Parathyroid adenoma (tissue), 2 donors: Measurements from ENCODE around the gene TENM3.

ENCODE experiments used
- H2AFZ ChIP-seq: fragments of 300-600 bp; sonication (generic); one replicate; pipeline ENCODE4 v1.7.0; 2017; ENCODE audit warnings: antibody characterized with exemption, mild to moderate bottlenecking
- H3K27ac ChIP-seq: fragments of 300-600 bp; sonication (generic); one replicate; pipeline ENCODE4 v1.7.0; 2017
- H3K27me3 ChIP-seq: fragments of 300-600 bp; sonication (generic); one replicate; pipeline ENCODE4 v1.7.0; 2017; ENCODE audit warnings: low read length; ENCODE audit not compliant: control insufficient read depth, insufficient read depth
- H3K36me3 ChIP-seq: fragments of 300-600 bp; sonication (generic); one replicate; pipeline ENCODE4 v1.7.0; 2017; ENCODE audit warnings: low read length; ENCODE audit not compliant: control insufficient read depth, insufficient read depth
- H3K4me1 ChIP-seq: fragments of 300-600 bp; sonication (generic); one replicate; pipeline ENCODE4 v1.7.0; 2017; ENCODE audit warnings: control low read depth
- H3K4me2 ChIP-seq: fragments of 300-600 bp; sonication (generic); one replicate; pipeline ENCODE4 v1.7.0; 2017; ENCODE audit warnings: low read length
- H3K4me3 ChIP-seq: fragments of 300-600 bp; sonication (generic); one replicate; pipeline ENCODE4 v1.7.0; 2017; ENCODE audit warnings: low read depth, low read length
- H3K79me2 ChIP-seq: fragments of 300-600 bp; sonication (generic); one replicate; pipeline ENCODE4 v1.7.0; 2017; ENCODE audit warnings: control low read depth
- H3K9ac ChIP-seq: fragments of 300-600 bp; sonication (generic); one replicate; pipeline ENCODE4 v1.7.0; 2017; ENCODE audit warnings: mild to moderate bottlenecking
- H3K9me3 ChIP-seq: fragments of 300-600 bp; sonication (generic); one replicate; pipeline ENCODE4 v1.7.0; 2017; ENCODE audit warnings: low read length; ENCODE audit not compliant: control insufficient read depth
- CTCF ChIP-seq: fragments of 300-600 bp; sonication (generic); IDR thresholded peaks from one replicate; pipeline ENCODE4 v1.7.0; 2017; ENCODE audit warnings: antibody characterized with exemption, mild to moderate bottlenecking
- donor health status: primary hyperparathyroidism.

The TENM3 gene

GRCh38 chr4:182231080-182231479, 12.1 kb upstream of the TENM3 start:
- Histone ChIP-seq H3K4me1 (no peaks in the 10 kb centered on the region), H3K27ac (no peak overlapping the region), H3K9me3 (no peaks in the 10 kb centered on the region), H3K4me2 (no peak overlapping the region), H2AFZ (no peak overlapping the region), H3K36me3 (no peaks in the 10 kb centered on the region), H3K79me2 (no peaks in the 10 kb centered on the region), H3K27me3 (no peaks in the 10 kb centered on the region), H3K9ac (no peak overlapping the region), H3K4me3 (no peak overlapping the region)
- TF ChIP-seq CTCF = no peak

DNA sequence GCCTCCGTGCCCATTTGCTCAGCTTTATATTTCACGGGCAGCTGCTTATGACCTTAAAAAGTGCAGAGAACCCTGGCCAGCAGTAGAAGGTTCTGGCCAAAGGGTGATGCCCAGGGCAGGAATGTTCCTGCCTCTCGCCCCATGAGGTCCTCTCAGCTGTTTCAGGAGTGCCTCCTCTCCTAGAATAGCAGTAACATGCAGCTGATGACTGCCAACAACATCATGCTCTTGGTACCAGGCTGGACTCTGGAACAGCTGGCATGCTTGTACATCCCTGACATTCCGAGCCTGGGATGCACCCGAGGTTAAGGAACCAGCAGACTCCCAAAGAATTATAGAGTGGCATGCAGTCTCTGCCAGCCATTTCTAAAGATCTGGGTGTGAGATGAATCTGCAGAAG, 11.7 kb upstream of the TENM3 start:
- Histone ChIP-seq H3K9ac (no peak overlapping the region), H2AFZ (no peak overlapping the region), H3K9me3 (no peaks in the 10 kb centered on the region), H3K27ac (no peak overlapping the region), H3K4me3 (no peak overlapping the region), H3K79me2 (no peaks in the 10 kb centered on the region), H3K4me1 (no peaks in the 10 kb centered on the region), H3K4me2 (no peak overlapping the region), H3K27me3 (no peaks in the 10 kb centered on the region), H3K36me3 (no peaks in the 10 kb centered on the region)
- TF ChIP-seq CTCF = no peak

DNA sequence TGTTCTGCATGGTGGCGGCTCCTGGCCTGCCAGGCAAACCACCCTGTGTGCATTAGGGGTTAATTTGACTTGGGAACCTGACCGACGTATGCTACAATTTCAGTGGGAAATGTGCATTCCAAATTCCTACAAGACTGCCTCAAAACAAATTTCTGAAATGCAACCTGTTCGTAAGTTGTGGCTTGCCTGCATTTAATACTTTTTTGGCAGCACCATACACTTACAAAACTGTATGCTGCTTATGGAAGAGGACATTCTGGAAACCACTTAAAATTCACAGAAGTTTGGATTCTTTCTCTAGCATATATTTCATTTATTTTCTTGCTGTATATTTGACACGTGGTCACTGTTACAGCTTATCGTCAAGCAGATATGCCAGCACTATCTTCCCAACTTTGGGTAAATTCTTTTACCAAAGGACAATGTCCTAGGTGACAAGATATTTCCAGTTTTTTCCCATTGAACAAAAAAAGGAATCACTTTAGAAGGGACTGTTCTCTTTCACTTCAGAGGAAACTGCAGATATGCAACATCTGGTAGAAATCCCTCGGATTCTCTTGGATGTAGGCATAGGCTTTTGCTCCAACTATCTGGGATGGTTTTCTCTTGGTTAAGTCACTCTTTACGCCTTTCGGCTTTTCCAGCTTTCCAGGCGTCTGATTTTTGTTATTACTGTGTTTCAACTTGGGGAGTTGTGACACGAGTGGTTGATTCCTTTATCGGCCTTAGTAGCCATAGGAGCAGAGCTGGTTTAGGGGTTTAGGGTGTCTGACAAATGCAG, 9.7 kb upstream of the TENM3 start:
- H3K79me2 ChIP-seq = no peaks in the 10 kb centered on the region
- H3K9ac ChIP-seq = no peak overlapping the region
- no peak overlapping the region for H3K4me3 ChIP-seq
- no peaks in the 10 kb centered on the region for H3K9me3 ChIP-seq
- TF ChIP-seq CTCF = no peak
- no peak overlapping the region for H3K4me2 ChIP-seq
- H3K27ac ChIP-seq = no peak overlapping the region
- no peaks in the 10 kb centered on the region for H3K27me3 ChIP-seq
- no peak overlapping the region for H2AFZ ChIP-seq
- no peaks in the 10 kb centered on the region for H3K36me3 ChIP-seq
- H3K4me1 ChIP-seq = no peaks in the 10 kb centered on the region

DNA sequence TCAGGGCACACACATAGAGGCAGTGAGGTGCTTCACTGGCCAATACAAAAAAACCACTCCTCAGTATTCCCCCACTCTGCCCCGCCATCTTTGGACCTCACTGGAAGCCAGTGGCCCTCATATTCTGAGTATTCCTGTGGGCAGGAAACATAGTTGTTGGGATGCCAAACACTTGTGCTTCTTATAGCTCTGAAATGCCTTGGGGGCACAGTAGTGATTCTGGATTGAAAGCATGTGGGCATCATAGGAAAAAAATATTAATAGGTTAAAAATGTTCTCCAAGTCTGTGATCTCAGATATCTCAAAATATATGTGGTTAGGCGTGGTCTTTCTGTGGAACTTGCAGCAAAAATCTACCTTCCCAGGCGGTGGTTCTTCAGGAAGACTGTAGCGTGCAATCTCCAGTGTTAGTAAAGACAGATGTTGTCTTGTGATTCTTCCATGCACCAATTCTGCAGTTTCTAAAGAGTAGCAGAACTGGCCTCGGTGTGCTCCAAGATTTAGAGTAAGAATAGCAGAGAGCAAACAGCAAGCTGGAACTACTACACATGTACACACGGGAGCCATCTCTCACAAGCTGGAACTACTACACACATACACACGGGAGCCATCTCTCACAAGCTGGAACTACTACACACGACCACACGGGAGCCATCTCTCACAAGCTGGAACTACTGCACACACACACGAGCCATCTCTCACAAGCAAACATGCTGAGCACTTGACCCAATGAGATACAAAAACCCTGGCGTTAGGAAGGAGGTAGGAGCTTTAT, 8.0 kb upstream of the TENM3 start:
- no peak for TF ChIP-seq CTCF
- H3K4me2 ChIP-seq = no peak overlapping the region
- H3K27me3 ChIP-seq = no peaks in the 10 kb centered on the region
- no peak overlapping the region for H3K27ac ChIP-seq
- H3K79me2 ChIP-seq = no peaks in the 10 kb centered on the region
- H3K9ac ChIP-seq = no peak overlapping the region
- H3K4me3 ChIP-seq = no peak overlapping the region
- H2AFZ ChIP-seq = no peak overlapping the region
- no peaks in the 10 kb centered on the region for H3K36me3 ChIP-seq
- no peaks in the 10 kb centered on the region for H3K9me3 ChIP-seq
- no peaks in the 10 kb centered on the region for H3K4me1 ChIP-seq
